Islet of Langerhans (tissue), 1 donor: Measurements from ENCODE around the gene CRTAP.
"Not testable (repeated sequence)": the region's sequence is repeated elsewhere in the genome, so short reads cannot be mapped to it uniquely, and the experiment has no call there.

ENCODE experiments used
- FAIRE-seq: peaks from one replicate; lab custom pipeline; 2011; peaks lifted over from hg19 to GRCh38; lab: Jason Lieb, UNC

CRTAP gene

DNA sequence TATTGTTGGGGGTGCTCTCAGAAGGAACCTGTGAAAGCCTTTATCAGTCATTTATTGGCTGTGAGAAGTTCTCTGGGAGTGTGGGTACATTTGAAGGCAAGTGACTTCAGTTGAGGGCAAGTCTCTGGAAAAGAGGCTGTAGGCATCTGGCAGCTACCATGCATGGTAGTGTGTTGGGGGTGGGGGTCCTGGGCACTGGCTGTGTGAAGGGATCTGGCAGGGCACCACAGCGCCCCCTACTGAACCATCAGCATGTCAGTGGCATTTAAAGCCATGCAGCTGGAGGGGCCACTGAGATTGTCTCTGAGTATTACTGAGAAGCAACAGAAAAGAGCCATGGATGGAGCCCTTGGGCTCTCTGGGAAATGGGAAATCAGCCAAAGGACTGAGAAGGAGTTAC, 30.6 kb downstream of the CRTAP start:
- no peak for FAIRE-seq

DNA sequence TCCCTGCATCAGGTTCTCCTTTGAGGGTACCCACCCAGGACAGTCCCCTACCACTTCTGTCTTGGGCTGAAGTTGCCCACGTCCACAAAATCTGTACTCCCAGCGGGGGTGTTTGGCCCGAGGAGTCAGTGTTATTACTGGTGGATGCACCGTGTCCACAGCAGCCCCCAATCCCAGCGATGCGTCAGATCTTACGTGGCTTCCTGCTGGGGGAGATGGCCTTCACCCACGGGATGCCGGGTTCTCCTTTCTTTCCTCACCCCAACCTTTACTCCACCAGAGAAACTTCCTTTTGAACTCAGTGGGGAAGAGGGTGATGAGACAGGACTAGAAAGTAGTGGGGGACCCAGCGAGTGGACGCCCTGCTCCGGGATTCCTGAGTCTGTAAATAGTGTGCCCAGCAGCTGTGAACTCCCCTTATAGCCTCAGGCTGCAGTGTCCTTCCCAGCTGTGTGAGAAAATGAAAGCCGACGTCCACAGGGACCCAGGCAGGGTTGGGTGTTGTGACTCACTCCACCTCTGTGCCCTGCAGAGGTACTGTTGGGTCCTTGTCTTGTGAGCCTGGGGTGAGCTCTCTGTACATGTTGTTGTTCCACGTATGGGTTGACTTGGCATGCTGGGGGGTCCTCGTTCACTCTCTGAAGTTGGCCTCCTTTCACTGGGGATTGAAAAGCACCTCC, 31.5 kb downstream of the CRTAP start:
- FAIRE-seq = no peak

DNA sequence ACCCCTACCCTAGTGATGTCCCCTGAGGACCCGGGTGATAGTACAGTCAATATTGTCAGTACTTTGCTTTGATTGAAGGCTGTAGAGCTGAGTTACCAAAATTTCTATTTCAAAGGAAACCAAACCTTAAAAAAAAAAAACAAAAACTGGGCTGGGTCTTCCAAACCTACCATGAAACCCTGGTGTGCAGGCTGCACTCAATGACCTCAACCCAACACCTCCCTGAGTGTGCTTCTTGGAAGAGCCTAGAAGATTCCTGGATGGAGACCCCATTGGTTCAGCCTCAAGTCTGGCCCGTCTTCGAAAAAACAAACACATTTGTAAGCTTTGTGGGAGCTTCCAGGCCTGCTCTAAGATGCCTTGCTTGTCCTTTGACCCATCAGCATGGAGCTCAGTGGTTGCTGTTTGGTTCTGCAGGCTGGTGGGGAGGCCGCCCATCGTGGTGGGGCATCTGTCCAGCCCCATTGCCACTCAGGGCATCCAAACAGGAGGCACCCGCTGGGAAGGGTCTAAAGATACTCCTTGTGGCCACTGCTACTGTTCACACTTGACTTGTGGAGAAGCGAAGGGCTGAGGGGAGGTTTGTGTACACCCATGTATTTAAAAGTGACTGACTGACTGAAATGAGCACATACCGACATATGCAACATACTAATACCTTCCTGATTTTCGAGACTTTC, 32.2 kb downstream of the CRTAP start:
- FAIRE-seq = no peak

DNA sequence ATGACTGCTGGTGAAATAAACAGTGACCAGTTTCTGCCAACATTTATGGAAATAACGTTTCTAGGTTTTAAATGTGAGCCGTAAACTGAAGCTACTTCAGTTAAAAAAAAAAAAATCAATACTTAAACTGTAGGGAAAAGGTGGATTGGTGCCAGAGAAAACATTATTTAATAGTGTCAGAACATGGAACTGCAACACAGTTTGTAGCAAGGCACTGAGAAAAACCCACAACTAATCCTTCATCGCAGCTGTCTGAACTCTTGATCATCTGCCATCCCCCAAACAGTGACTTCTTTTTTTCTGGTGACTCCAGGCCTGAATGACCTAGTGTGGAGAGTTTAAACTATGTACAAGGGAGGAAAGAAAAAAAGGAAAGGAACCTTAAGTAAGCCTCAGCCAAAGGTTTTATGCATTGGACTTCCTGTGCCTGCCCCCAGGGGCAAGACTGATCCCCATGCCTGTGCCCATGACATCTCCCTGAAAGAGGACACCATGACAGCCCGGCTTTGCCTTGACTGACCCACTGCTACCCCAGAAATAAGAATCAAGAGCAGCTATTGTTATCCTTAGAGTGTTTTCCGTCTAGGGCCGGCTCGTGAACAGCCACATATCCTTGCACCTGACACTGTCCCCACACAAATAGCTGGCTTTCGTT, 33.1 kb downstream of the CRTAP start:
- no peak for FAIRE-seq

DNA sequence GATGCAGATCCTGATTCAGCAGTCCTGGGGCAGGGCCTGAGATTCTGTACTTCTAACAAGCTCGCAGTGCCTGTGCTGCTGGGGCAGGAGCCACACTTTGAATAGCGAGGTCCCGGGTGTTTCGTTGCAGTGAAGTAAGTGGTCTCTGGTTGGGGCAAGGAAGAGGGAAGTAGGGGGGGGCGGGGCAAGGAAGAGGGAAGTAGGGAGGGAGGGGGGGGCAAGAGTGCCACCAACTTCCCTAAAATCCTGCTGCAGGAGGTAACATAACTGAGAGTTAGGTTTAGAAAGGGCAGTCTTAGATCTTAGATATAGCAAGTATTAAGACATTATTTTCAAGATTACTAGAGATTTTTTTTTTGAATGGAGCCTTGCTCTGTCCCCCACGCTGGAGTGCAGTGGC, 35.5 kb downstream of the CRTAP start:
- no peak for FAIRE-seq

DNA sequence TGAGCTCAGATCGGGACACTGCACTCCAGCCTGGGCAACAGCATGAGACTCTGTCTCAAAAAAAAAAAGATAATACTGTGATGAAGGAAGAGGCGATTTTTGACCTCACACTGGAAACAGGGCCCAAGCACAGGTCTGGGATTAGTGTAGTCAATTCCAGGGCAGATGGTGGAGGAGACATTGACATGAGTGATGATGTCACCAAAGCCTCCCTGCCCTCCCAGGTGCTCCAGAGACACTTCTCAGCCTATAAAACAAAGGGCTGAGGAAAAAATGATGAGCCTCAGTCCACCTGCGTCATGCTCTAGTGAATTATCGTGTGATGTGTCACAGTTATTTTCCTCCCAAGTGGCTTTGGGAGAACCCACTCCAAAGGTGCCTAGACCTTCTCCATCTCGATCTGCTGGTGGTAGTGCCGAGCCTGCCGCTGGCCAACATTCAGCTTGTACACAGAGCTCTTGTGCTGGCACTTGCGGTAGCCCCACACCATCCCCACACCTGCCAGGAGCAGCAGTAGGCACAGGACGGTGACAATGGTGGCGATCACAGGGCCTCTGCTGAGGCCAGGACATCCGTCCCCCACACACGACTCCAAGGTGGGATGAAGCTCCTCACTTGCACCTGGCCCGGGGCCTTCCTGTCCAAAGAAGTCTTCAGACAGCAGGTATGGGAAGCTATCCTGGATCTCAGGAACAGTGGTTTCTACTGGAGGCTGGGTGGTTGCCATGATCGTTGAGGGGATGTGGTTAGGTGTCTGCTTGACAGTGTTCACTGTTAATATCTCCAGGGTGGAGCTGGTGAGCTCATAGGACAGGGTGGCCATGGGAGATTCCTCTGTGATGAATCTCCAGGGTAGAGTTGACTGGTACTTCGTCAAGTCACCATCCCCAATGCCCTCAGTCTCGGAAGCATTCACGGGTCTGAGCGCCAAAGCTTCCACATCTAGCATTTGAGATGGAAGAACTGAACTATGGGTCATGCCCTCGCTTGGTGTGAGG, 38.8 kb downstream of the CRTAP start:
- FAIRE-seq = no peak

DNA sequence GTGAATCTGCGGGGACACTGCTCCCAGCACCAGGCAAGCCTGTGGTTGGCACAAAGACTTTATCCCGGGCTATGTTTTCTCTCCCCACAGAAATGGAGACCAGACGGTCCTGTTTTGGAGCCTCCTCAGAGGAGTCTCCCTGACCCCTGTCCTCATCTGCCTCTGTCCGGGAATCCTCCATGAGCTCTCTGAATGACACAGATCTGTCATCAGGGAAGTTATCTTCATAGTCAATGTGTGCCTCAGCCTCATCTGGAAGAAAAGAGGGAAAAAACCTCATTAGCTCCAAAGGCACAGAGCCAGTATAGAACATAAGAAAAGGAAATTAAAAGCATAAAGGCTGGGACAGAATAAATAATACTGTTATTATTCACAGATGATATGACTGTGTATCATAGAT, 40.0 kb downstream of the CRTAP start:
- FAIRE-seq = no peak

DNA sequence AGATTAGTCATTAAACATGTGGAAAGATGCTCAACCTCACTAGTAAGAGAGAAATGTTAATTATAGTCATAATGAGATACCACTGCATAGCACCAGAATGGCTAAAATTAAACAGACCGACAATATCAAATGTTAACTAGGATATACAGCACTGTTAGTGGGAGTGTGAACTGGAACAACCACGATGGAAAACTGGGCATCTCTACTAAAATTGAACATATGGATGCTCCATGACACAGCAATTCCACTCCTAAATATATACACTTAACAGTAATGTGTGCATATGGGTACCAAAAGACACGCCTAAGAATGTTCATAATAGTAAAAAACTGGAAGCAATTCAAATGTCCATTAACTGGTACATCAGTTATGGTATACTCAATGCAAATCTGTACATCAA, 41.5 kb downstream of the CRTAP start:
- no peak for FAIRE-seq

DNA sequence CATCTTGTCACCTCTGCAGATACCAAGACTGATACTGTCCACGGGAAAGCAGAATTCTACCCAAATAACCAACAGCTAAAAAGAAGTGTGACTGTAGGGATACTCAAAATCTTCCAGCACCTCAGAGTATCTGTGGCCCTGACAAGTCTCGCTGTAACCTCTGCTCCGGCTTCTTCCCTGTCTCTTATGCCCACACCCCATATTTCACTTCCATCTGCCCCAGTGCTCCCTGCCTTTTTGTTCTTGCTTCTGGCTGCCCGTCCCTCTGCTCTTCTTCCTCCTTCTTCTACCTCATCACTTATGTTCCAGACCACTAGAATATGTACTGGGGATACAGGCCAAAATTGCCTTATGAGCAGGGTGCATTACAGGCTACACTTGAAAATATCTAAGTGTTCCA, 45.4 kb downstream of the CRTAP start:
- FAIRE-seq = no peak

DNA sequence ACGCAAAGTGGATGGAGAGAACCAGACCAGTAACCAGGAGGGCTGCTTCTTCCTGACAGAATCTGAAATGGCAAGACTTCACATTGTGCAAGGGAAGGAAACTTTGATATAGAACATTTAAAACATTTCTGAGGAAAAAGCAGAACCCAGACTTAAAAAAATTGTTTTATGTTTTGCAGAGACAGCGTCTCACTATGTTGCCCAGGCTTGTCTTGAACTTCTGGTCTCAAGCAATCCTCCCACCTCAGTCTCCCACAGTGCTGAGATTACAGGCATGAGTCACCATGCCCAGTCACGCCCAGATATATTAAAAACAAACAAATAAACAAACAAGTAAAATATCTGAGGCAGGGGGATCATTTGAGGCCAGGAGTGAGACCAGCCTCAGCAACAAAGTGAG, 46.2 kb downstream of the CRTAP start:
- FAIRE-seq = no peak

DNA sequence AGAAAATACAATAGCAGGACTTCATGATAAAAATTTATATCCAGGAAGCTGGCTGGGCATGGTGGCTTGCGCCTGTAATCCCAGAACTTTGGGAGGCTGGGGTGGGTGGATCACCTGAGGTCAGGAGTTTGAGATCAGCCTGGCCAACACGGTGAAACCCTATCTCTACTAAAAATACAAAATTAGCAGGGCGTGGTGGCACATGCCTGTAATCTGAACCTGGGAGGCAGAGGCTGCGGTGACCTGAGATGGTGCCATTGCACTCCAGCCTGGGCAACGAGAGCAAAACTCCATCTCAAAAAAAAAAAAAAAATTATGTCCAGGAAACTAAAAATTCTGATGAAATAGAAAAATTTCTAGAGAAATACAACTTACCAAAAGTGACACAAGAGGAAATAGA, 48.8 kb downstream of the CRTAP start:
- not testable (repeated sequence) for FAIRE-seq

DNA sequence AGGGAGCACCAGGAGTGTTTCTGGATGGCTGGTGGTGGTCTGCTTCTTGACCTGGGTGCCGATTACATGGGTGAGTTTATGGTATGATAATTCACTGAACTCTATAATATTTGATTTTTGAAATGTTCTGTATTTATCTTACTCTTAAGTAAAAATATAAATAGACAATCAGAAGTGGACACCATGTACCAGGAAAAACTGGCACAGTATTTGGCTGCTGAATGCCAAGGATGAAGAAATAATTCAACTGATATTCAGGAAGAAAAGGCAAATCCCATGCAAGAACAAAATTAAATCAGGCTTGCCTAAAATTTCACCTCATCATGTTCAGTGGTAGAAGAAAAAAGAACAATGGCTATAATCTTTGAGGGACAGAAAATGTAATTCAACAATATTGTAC, 51.6 kb downstream of the CRTAP start:
- no peak for FAIRE-seq

DNA sequence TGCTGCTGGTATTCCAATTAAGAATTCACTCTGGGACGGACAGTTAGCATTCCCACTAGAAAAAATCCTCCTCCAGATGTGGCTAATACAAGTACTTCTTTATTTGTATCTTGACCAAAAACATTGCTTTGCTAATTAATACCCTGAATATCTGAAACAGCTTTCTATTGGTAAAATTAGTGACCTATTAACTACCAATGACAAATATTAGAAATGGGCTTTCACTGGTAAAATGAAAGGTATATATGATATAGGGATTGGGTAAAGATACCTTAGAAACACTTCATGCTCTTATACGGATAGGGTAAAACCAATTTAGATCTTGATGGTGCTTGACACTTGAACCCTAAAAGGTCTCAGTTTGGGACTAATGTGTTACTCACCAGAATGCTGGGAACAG, 52.3 kb downstream of the CRTAP start:
- FAIRE-seq = no peak

DNA sequence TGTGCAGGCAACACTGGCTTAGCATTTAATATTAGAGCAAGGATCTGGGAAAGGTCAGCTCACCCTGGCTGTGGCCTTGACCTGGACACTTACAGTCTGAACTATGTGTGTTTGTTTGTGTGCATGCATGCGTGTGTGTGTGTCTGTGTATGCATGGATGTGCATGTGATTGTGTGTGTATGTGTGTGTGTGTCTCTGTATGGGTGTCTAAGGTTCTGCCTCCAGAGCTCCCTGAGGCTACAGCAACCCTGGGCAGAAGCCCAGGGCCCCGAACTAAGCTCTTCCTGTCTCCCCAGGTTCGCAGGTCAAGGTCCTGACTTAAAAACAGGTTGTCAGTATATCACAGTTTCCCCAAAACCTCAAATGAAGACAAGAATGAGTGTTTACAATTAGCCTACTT, 53.5 kb downstream of the CRTAP start:
- no peak for FAIRE-seq

DNA sequence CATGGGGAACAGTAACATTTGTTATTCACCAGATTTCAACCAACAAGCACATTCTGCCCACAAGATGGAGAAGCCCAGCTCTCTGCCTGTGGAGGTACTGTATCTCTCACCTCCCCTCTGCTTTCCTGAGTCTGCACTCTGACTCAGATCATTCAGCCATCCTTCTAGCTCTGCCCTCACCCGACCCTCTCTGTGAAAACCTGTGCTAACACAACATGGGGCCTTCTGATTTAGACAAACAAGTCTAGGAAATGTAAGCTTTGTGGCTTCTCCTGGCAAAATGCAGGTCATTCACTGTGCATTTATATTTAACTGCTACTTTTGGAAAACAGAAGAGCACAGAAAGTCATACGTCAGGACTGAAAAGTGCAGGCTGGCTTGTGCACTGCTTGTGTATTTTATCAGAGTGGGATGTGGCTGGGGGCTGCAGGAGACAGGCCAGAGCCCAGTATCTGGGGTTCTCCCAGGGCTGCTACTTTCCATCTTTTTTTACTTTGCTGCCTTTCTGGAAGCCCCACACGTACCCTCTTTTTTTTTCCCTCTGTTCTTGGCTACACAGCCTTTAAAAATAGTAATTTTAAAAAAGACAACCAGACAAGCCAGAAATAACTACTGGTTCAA, 54.0 kb downstream of the CRTAP start:
- FAIRE-seq = no peak

DNA sequence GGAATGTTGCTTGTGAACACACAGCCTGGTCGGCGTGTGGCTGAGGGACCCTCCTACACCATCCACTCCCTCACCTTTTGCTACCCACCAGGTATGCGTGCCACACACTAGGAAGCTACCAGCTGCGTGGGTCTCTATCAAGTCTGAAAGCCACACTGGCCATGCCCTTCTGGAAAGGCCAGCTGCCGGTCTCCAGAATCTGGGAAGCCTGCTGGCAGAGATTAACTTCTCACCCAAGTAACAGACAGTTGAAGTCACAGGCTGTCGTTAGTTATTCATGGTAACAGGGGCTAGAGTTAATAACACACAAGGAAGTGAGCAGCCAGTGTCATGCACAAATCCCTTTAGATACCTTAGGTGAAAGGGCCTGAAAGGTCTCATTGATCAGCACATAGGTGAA, 56.7 kb downstream of the CRTAP start:
- no peak for FAIRE-seq

DNA sequence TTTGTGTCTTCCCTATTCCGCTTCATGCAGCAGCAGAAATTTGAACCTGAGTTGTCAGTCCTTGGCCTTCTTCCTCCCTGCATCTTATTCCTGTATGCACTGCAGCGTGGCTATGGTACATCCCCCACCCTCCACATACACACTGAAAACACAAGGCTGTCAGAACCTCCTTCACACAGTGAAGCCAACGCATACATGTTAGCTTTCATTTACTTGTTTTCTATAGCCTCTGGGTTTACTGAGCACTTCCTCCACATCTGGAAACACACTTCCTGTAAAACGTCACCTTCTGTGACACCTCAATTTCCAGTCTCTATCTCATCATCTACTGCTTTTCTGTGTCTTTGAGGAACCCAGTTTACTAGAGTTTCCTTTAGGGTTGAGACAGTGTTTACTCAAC, 57.8 kb downstream of the CRTAP start:
- no peak for FAIRE-seq

DNA sequence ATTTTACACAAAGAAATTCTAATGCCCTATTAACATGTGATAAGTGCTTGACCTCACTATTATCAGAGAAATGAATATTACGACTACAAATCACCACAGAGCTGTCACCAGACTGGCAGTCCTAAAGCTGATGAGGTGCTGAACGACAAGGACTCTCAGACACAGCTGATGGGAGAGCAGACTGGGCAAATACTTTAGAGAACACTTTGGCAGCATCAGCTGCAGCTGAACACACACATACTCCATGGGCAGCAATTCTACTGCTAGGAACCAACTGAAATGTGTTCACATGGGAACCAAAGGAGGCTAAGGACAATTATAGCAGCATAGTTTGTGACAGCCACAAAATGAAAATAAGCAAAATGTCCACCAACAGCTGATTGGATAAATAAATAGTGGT, 59.3 kb downstream of the CRTAP start:
- no peak for FAIRE-seq

DNA sequence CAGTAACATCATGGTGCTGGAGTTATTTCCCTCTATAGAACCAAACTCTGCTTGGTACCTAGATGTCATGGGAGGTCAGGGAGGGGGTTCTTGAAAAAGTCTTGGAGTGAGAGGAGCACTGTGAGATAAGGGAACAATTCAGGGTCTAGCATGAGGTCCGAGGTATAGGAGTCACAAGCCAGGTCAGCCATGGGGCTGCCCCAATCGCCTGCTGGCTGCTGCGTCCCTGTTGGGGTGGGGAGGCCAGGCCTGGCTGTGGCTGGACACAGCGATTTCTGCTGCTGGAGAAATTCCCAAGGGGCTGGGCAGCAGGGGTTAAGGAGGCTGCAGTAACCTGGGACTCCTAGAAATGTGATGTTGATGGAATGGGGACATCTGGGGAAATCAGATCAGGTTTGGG, 59.9 kb downstream of the CRTAP start:
- no peak for FAIRE-seq

DNA sequence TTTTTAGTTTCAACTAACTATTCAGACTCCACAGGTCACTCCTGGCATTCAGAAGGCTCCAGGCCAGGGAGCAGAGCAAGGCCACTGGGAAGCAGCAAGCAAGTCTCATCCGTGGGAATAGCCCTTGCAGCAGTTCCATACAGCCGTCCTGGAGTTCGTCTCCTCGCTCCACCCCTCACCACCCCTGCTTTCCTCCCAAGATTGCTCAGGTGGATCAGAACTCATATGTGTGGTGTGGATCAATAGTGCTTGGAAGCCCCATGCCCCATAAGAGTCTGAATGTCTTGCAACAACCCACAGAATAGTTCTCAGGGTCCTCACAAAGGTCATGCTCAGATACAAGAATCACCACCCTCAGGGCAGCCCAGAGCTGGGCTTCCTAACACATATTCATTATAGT, 60.3 kb downstream of the CRTAP start:
- no peak for FAIRE-seq

DNA sequence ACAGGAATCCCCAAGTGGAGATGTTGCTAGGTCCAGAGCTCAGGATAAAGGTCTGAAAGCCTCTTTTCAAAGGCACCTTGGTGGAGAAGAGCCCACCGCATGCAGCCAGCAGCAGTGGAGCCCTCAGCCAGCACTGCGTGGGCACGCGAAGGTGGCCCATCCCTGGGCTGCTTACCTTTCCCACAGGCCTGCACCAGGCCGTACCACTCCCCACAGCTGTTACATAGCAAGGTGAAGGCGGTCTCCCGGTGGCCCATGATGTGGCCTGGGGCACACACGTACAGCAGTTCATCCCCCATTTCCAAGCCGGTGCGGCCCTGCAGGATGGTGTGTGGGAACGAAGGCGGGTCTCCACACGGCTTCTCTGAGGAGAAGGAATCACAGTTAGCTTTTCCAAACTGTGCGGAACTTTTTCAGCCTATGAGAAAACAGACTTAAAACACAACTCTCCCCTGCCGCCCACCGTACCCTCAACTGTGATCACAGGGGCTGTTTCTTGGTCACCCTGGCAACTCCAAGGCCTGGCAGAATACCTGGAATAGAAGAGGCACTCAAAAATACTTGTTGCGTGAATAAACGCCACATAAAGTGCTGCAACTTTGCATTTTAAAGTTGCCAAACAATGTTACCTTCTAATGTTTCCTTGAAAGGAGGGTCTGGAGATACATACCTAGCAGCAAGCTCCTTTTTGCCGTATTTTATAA, 61.0 kb downstream of the CRTAP start:
- no peak for FAIRE-seq

DNA sequence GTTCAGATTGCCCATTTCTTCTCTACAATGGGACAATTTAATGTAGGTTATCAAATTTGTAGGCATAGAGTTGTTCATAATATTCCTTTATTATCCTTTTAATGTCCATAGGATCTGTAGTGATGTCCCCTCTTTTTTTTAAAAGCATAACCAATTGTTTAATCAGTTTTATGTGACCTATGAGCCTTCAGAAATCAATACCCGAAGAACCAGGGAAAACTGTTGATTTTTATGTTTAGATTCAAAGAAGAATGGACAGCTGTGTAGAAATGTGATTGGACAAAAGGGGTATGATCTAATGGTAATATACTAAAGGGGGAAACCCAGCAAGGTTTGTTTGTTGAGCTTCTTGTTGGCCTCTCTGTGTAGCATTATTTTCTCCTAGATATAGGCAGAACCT, 65.3 kb downstream of the CRTAP start:
- no peak for FAIRE-seq
